Stimulated activated CD8-positive, alpha-beta memory T cell treated with anti-CD3 and anti-CD28 coated beads, Interleukin-4, amount 100 ng/mL, for 1 hour (primary cell): ENCODE data around the gene C11orf16.
"Not testable (repeated sequence)": the region's sequence is repeated elsewhere in the genome, so short reads cannot be mapped to it uniquely, and the experiment has no call there.

Experiments used
- DNase-seq, 2 donors: peaks; one replicate each; pipeline ENCODE4 v3.0.0-alpha.2; 2020; ENCODE audit warnings: low read depth in 2 of 2, low spot score in 1 of 2

Gene C11orf16

GRCh38 chr11:8932564-8933180 lies at the start of gene C11orf16:
TSS of gene C11orf16 (minus strand) at chr11:8932947. CDS start at chr11:8932308, 639 bp downstream.
- no peak for DNase-seq

- no peak for DNase-seq
Measured at GRCh38 chr11:8980485-8980884, 47.7 kb upstream of the C11orf16 start.

- not testable (repeated sequence) for DNase-seq
Measured at GRCh38 chr11:8979365-8979764, 46.6 kb upstream of the C11orf16 start.

- DNase-seq, result no peak
Measured at GRCh38 chr11:8973121-8973520, 40.4 kb upstream of the C11orf16 start.

GRCh38 chr11:8971924-8972316 lies 39.2 kb upstream of the C11orf16 start:
- no peak for DNase-seq

GRCh38 chr11:8971196-8971923 lies 38.6 kb upstream of the C11orf16 start:
- no peak for DNase-seq

- no peak for DNase-seq
Measured at GRCh38 chr11:8967184-8967583, 34.4 kb upstream of the C11orf16 start.

- peak; percentile 56 for DNase-seq
Measured at GRCh38 chr11:8964324-8965320, 31.9 kb upstream of the C11orf16 start, which contains the start of gene TMEM9B. TSS of gene TMEM9B (minus strand) at chr11:8964442. CDS start at chr11:8964313, 129 bp downstream.

GRCh38 chr11:8963569-8964323 lies 31.0 kb upstream of the C11orf16 start:
- peak; percentile 58 for DNase-seq

GRCh38 chr11:8962841-8963240 lies 30.1 kb upstream of the C11orf16 start:
- DNase-seq, result no peak

- DNase-seq, result no peak
Measured at GRCh38 chr11:8961401-8961800, 28.7 kb upstream of the C11orf16 start.

- no peak for DNase-seq
Measured at GRCh38 chr11:8959546-8960166, 26.9 kb upstream of the C11orf16 start.

- DNase-seq, result no peak
Measured at GRCh38 chr11:8956860-8957259, 24.1 kb upstream of the C11orf16 start.

- no peak for DNase-seq
Measured at GRCh38 chr11:8948886-8949285, 16.1 kb upstream of the C11orf16 start.

GRCh38 chr11:8947230-8947943 lies 14.6 kb upstream of the C11orf16 start:
- no peak for DNase-seq

- no peak for DNase-seq
Measured at GRCh38 chr11:8942518-8943066, 9.8 kb upstream of the C11orf16 start, which contains the start of gene ASCL3. TSS of gene ASCL3 (minus strand) at chr11:8943016. CDS start at chr11:8938161, 4,855 bp downstream.

GRCh38 chr11:8941341-8942103 lies 8.8 kb upstream of the C11orf16 start:
- no peak for DNase-seq

- no peak for DNase-seq
Measured at GRCh38 chr11:8937659-8938058, 4.9 kb upstream of the C11orf16 start.
